H1 (cell line): ENCODE data around the gene OR5C1. TPM values are rescaled to one million over a fixed set of nuclear protein-coding genes. Genes with fewer than 3 reads are reported as not detected.

Experiments
- CTCF ChIA-PET: fragments of 300-600 bp; sonication (Branson Sonifier 250); formaldehyde crosslinking; loops from one replicate; lab custom pipeline; 2021; ENCODE audit not compliant: partially characterized antibody; lab: Charles Lee
- POLR2A ChIA-PET: fragments of 300-600 bp; sonication (Branson Sonifier 250); formaldehyde crosslinking; loops from one replicate; lab custom pipeline; 2021; ENCODE audit warnings: inconsistent platforms; ENCODE audit not compliant: partially characterized antibody; lab: Charles Lee
- DNase-seq, 2 experiments: peaks; one replicate each; pipeline versions ENCODE4 v3.0.0 to v3.0.0-alpha.2; 2010 to 2022; ENCODE audit warnings: low spot score in 2 of 2, low read depth in 1 of 2, mixed read lengths in 1 of 2
- FAIRE-seq: peaks from 2 replicates; lab custom pipeline; 2011; peaks lifted over from hg19 to GRCh38; lab: Jason Lieb, UNC
- H2AFZ ChIP-seq: 2 replicates; pipeline ENCODE4 v1.8.1; 2012; ENCODE audit warnings: low read length, inconsistent platforms
- H2AK5ac ChIP-seq: 2 replicates; pipeline ENCODE4 v1.6.1; 2013; ENCODE audit warnings: low read depth, low read length
- H2BK120ac ChIP-seq: replicated peaks from 2 replicates; pipeline ENCODE3; 2013; ENCODE audit warnings: low read depth, low read length, inconsistent platforms
- H2BK12ac ChIP-seq: 2 replicates; pipeline ENCODE4 v1.6.1; 2013; ENCODE audit warnings: low read depth, low read length
- H2BK15ac ChIP-seq: 2 replicates; pipeline ENCODE4 v1.6.1; 2013; ENCODE audit warnings: low read length
- H2BK20ac ChIP-seq: 2 replicates; pipeline ENCODE4 v1.6.1; 2013; ENCODE audit warnings: low read length
- H2BK5ac ChIP-seq: 2 replicates; pipeline ENCODE4 v1.6.1; 2013; ENCODE audit warnings: low read depth, low read length
- H3K14ac ChIP-seq: 2 replicates; pipeline ENCODE4 v1.6.1; 2013; ENCODE audit warnings: inconsistent platforms; ENCODE audit not compliant: insufficient read length
- H3K18ac ChIP-seq: 2 replicates; pipeline ENCODE4 v1.6.1; 2013; ENCODE audit warnings: low read length; ENCODE audit errors: extremely low read depth
- H3K23ac ChIP-seq: 2 replicates; pipeline ENCODE4 v1.6.1; 2013; ENCODE audit warnings: inconsistent platforms; ENCODE audit not compliant: insufficient read length
- H3K23me2 ChIP-seq: 2 replicates; pipeline ENCODE4 v1.6.1; 2013; ENCODE audit warnings: low read depth, low read length
- H3K27ac ChIP-seq: 2 replicates; pipeline ENCODE4 v1.6.1; 2011; ENCODE audit warnings: low read depth, low read length, inconsistent platforms
- H3K27me3 ChIP-seq, 4 experiments: replicated peaks in 1 of 4; 1 replicate in 1 of 4; 2 replicates in 3 of 4; pipeline versions ENCODE4 v1.6.1 to v1.8.1; 2011 to 2013; ENCODE audit warnings: low read length in 3 of 4, mild to moderate bottlenecking in 3 of 4, inconsistent platforms in 2 of 4, mixed read lengths in 2 of 4, moderate library complexity in 1 of 4; ENCODE audit not compliant: control insufficient read depth in 3 of 4, insufficient read depth in 3 of 4; ENCODE audit errors: extremely low read depth in 1 of 4
- H3K36me3 ChIP-seq, 4 experiments: 2 replicates each; pipeline versions ENCODE4 v1.6.1 to v1.8.1; 2011 to 2013; ENCODE audit warnings: mild to moderate bottlenecking in 4 of 4, low read length in 3 of 4, moderate library complexity in 2 of 4, control low read depth in 1 of 4, inconsistent platforms in 1 of 4; ENCODE audit not compliant: insufficient read depth in 4 of 4, control insufficient read depth in 2 of 4
- H3K4ac ChIP-seq: replicated peaks from 2 replicates; pipeline ENCODE3; 2013; ENCODE audit warnings: low read length, low read depth, mixed read lengths, inconsistent platforms; ENCODE audit not compliant: insufficient read length
- H3K4me1 ChIP-seq, 4 experiments: replicated peaks in 1 of 4; 1 replicate in 1 of 4; 2 replicates in 3 of 4; pipeline versions ENCODE4 v1.6.1 to v1.8.1; 2011 to 2013; ENCODE audit warnings: low read length in 3 of 4, inconsistent platforms in 2 of 4, mixed read lengths in 1 of 4; ENCODE audit not compliant: insufficient read depth in 4 of 4, control insufficient read depth in 3 of 4
- H3K4me2 ChIP-seq, 2 experiments: 2 replicates each; pipeline versions ENCODE4 v1.6.1 to v1.8.1; 2011 to 2013; ENCODE audit warnings: low read depth in 2 of 2, low read length in 2 of 2, control low read depth in 1 of 2, inconsistent platforms in 1 of 2, mild to moderate bottlenecking in 1 of 2; ENCODE audit not compliant: insufficient read depth in 1 of 2
- H3K4me3 ChIP-seq, 4 experiments: fragments of 200-600, 300-600 bp in 1 of 4; sonication (generic), shearing (Covaris generic), sonication (Bioruptor Twin) in 1 of 4; 2 replicates each; pipeline versions ENCODE4 v1.5.1 to v1.8.1; 2011 to 2016; ENCODE audit warnings: low read length in 4 of 4, low read depth in 3 of 4, control low read depth in 2 of 4, inconsistent platforms in 2 of 4, mild to moderate bottlenecking in 2 of 4, mixed read lengths in 1 of 4, moderate library complexity in 1 of 4; ENCODE audit not compliant: insufficient read depth in 2 of 4; ENCODE audit errors: extremely low read depth in 1 of 4
- H3K56ac ChIP-seq: replicated peaks from 2 replicates; pipeline ENCODE3; 2013; ENCODE audit warnings: low read depth, mild to moderate bottlenecking, mixed read lengths, low read length, inconsistent platforms; ENCODE audit not compliant: insufficient read length
- H3K79me1 ChIP-seq: 2 replicates; pipeline ENCODE4 v1.6.1; 2013; ENCODE audit warnings: low read depth, low read length, control low read depth
- H3K79me2 ChIP-seq, 2 experiments: 2 replicates each; pipeline versions ENCODE4 v1.6.1 to v1.8.1; 2012 to 2013; ENCODE audit warnings: low read length in 2 of 2, mild to moderate bottlenecking in 2 of 2, inconsistent platforms in 1 of 2; ENCODE audit not compliant: insufficient read depth in 2 of 2, control insufficient read depth in 1 of 2
- H3K9ac ChIP-seq, 4 experiments: replicated peaks in 1 of 4; 1 replicate in 1 of 4; 2 replicates in 3 of 4; pipeline versions ENCODE4 v1.6.1 to v1.8.1; 2011 to 2013; ENCODE audit warnings: low read depth in 3 of 4, low read length in 3 of 4, control low read depth in 2 of 4, mild to moderate bottlenecking in 2 of 4, moderate library complexity in 2 of 4, inconsistent platforms in 1 of 4; ENCODE audit errors: extremely low read depth in 1 of 4
- H3K9me3 ChIP-seq, 2 experiments: 2 replicates each; pipeline versions ENCODE4 v1.6.1 to v1.8.1; 2012 to 2013; ENCODE audit warnings: mild to moderate bottlenecking in 2 of 2, moderate library complexity in 2 of 2, control low read depth in 1 of 2, inconsistent platforms in 1 of 2, low read depth in 1 of 2, low read length in 1 of 2, mixed read lengths in 1 of 2; ENCODE audit not compliant: insufficient read depth in 2 of 2
- H4K20me1 ChIP-seq, 2 experiments: replicated peaks in 1 of 2; 2 replicates each; pipeline versions ENCODE3 to v1.8.1; 2011 to 2013; ENCODE audit warnings: inconsistent platforms in 2 of 2, low read length in 2 of 2, mild to moderate bottlenecking in 1 of 2; ENCODE audit not compliant: insufficient read depth in 2 of 2, control insufficient read depth in 1 of 2
- H4K5ac ChIP-seq: 2 replicates; pipeline ENCODE4 v1.6.1; 2013; ENCODE audit warnings: low read length, low read depth, mixed read lengths, inconsistent platforms; ENCODE audit not compliant: insufficient read length
- H4K8ac ChIP-seq: 2 replicates; pipeline ENCODE4 v1.8.0; 2013; ENCODE audit warnings: mild to moderate bottlenecking, moderate library complexity, low read length, inconsistent platforms; ENCODE audit not compliant: insufficient read depth; ENCODE audit errors: extremely low read depth
- H4K91ac ChIP-seq: replicated peaks from 2 replicates; pipeline ENCODE3; 2013; ENCODE audit warnings: low read length, mixed read lengths, inconsistent platforms; ENCODE audit not compliant: insufficient read length
- ASH2L ChIP-seq: fragments of 200-600, 300-600 bp; sonication (generic); IDR thresholded peaks from one replicate; pipeline ENCODE4 v1.7.1; 2017; ENCODE audit warnings: low read length
- BRCA1 ChIP-seq: IDR thresholded peaks from 2 replicates; pipeline ENCODE4 v1.6.1; 2012; ENCODE audit warnings: low read depth, low read length, improper control_type of control experiment
- EGR1 ChIP-seq: IDR thresholded peaks from 2 replicates; pipeline ENCODE4 v1.6.1; 2011; ENCODE audit warnings: low read depth, low read length, borderline replicate concordance
- KDM5A ChIP-seq: fragments of 200-600 bp; IDR thresholded peaks from 2 replicates; pipeline ENCODE4 v1.7.1; 2012; ENCODE audit warnings: mild to moderate bottlenecking, low read length, inconsistent platforms, mixed read lengths
- POLR2A ChIP-seq, 2 experiments: IDR thresholded peaks; 1 replicate in 1 of 2; 2 replicates in 1 of 2; pipeline ENCODE4 v1.6.1; 2011; ENCODE audit warnings: low read depth in 2 of 2, low read length in 2 of 2, mild to moderate bottlenecking in 2 of 2; ENCODE audit errors: control extremely low read depth in 1 of 2
- RNF2 ChIP-seq: fragments of 200-900, 300-1000 bp; sonication (generic); IDR thresholded peaks from 2 replicates; pipeline ENCODE4 v1.7.1; 2016; ENCODE audit warnings: borderline replicate concordance, low read depth, mild to moderate bottlenecking, antibody characterized with exemption, low read length; ENCODE audit not compliant: poor library complexity, severe bottlenecking; ENCODE audit errors: missing control alignments
- SUZ12 ChIP-seq: fragments of 200-600 bp; sonication (generic); IDR thresholded peaks from 2 replicates; pipeline ENCODE4 v1.6.1; 2012; ENCODE audit warnings: mild to moderate bottlenecking, inconsistent platforms, low read length, moderate library complexity, mixed read lengths
- YY1 ChIP-seq: IDR thresholded peaks from 2 replicates; pipeline ENCODE4 v1.6.1; 2011; ENCODE audit warnings: low read depth, mild to moderate bottlenecking, low read length
- ZNF274 ChIP-seq: IDR thresholded peaks from 2 replicates; pipeline ENCODE4 v1.7.0; 2012; ENCODE audit warnings: low read length, borderline replicate concordance; ENCODE audit errors: extremely low read depth
- WGBS, 2 experiments: shearing (Covaris generic) in 1 of 2; methylation state at CpG; one replicate each; pipeline versions ENCODE4 v1.1.6 to v1.1.7; 2013 to 2015; ENCODE audit warnings: low lambda C conversion rate in 2 of 2, mixed read lengths in 2 of 2, inconsistent platforms in 1 of 2, low coverage in 1 of 2, missing lambda C conversion rate in 1 of 2; ENCODE audit not compliant: insufficient replicate concordance in 2 of 2, insufficient coverage in 1 of 2, insufficient read length in 1 of 2; ENCODE audit errors: extremely low coverage in 1 of 2, missing lambda C conversion rate in 1 of 2; 5-methylcytosine and 5-hydroxymethylcytosine counted together
- polyA plus RNA-seq, 7 experiments: library from polyadenylated mRNA; depleted of rRNA in 3 of 7; stranded (reverse) in 5 of 7; unstranded in 2 of 7; fragments of >200 nt in 5 of 7; fragments of 200-250 nt in 2 of 7; gene quantifications; 1 replicate in 5 of 7; 2 replicates in 1 of 7; 4 replicates in 1 of 7; pipeline versions ENCODE4 v1.2.1 to v1.2.3, GENCODE V29; 2011 to 2013; ENCODE audit warnings: missing spikeins in 2 of 7, mixed read lengths in 2 of 7
- total RNA-seq: library from RNA; stranded (reverse); fragmentation: NEBNext Ultra II Directional; extraction: Animal tissue kit (Norgen Biotek cat#: 25700); gene quantifications from 2 replicates; pipeline ENCODE4 v1.2.1, GENCODE V29; 2021
- TF ChIP-seq, protein P1 (sequence below): IDR thresholded peaks from 2 replicates; pipeline ENCODE4 v1.6.1; 2011; ENCODE audit warnings: low read depth, mild to moderate bottlenecking, low read length; ENCODE audit not compliant: insufficient read depth
- TF ChIP-seq, protein P2 (sequence below): IDR thresholded peaks from 2 replicates; pipeline ENCODE4 v1.6.1; 2011; ENCODE audit warnings: low read length, improper control_type of control experiment

The OR5C1 gene
- total and polyA plus RNA-seq, 2 of the 8 experiments (the other 6 are each of a cell fraction or from before 2014, with no cell fraction given): not detected

DNA sequence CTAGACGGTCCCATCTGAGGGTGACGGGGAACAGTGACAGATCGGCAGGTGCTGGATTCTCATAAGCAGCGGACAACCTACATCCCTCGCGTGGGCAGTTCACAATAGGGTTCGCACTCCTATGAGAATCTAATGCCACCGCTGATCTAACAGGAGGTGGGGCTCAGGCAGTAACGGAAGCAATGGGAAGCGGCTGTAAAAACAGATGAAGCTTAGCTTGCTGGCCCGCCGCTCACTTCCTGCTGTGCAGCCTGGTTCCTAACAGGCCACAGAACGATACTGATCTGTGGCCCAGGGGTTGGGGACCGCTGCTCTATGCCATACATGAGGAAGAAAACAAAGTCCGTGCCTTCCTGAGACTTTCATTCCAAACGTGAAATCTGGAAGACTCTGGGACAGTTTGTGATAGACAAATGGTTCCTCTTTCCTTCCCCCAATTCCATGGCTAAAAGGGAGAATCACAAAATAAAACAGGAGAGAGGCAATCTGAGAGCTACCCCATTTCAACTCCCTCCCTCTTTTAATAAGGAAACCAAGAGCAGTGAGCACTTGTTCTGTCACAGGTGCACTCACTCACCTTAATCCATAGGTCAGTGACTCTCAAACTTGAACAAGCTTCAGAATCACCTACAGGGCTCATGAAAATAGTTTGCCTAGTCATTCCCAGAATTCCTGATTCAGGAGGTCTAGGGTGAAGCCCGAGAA is 27.6 kb downstream of the OR5C1 start:
- POLR2A ChIA-PET: interaction anchor here (1.3 to 1.8 kb wide), 3 partner anchors 11 to 19 kb away, joined by 3 to 5 read pairs (median 5); partner anchors contain the start of gene PDCL
- no peak overlapping the region for H2BK5ac ChIP-seq
- CTCF ChIA-PET: interaction anchor here (0.7 kb wide), 1 partner anchor 602 kb away, joined by 3 read pairs; no protein-coding TSS in a partner anchor
- no peak for TF ChIP-seq POLR2A (IDR thresholded peaks at IDR 0.05; ENCODE audit: control extremely low read depth in 1 of 2, low read depth in 2 of 2, low read length in 2 of 2)
- no peak for TF ChIP-seq BRCA1
- no peak for TF ChIP-seq YY1
- TF ChIP-seq ZNF274: no peak
- TF ChIP-seq RNF2: no peak
- TF ChIP-seq KDM5A: no peak
- TF ChIP-seq SUZ12: no peak
- TF ChIP-seq, protein P1, sequence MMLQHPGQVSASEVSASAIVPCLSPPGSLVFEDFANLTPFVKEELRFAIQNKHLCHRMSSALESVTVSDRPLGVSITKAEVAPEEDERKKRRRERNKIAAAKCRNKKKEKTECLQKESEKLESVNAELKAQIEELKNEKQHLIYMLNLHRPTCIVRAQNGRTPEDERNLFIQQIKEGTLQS: no peak
- TF ChIP-seq, protein P2, sequence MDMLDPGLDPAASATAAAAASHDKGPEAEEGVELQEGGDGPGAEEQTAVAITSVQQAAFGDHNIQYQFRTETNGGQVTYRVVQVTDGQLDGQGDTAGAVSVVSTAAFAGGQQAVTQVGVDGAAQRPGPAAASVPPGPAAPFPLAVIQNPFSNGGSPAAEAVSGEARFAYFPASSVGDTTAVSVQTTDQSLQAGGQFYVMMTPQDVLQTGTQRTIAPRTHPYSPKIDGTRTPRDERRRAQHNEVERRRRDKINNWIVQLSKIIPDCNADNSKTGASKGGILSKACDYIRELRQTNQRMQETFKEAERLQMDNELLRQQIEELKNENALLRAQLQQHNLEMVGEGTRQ: no peak
- no peak for TF ChIP-seq EGR1
- TF ChIP-seq ASH2L: no peak

More for the DNA sequence above, 27.6 kb downstream of the OR5C1 start:
- Histone ChIP-seq H2BK20ac (no peak overlapping the region), H3K9ac (no peak overlapping the region), H3K9me3 (no peaks in the 10 kb centered on the region), H2BK120ac (no peak overlapping the region), H3K56ac (no peak overlapping the region), H3K36me3 (peaks cover 3 to 20% (median 11%) of the 10 kb centered on the region in 4 experiments; a peak in 7 of 8 replicates), H4K20me1 (no peaks in the 10 kb centered on the region), H3K79me1 (no peaks in the 10 kb centered on the region), H2AK5ac (no peak overlapping the region), H3K23ac (no peak overlapping the region), H3K14ac (no peak overlapping the region), H4K91ac (no peak overlapping the region), H3K4me1 (no peaks in the 10 kb centered on the region), H3K4me3 (no peak overlapping the region), H3K23me2 (no peaks in the 10 kb centered on the region), H3K4ac (no peak overlapping the region), H3K79me2 (no peaks in the 10 kb centered on the region), H3K27ac (no peak overlapping the region), H4K8ac (no peak overlapping the region), H4K5ac (no peak overlapping the region), H3K27me3 (no peaks in the 10 kb centered on the region), H3K4me2 (no peak overlapping the region), H3K18ac (no peak overlapping the region), H2AFZ (no peak overlapping the region), H2BK12ac (no peak overlapping the region), H2BK15ac (no peak overlapping the region)
- DNase-seq (no peak), FAIRE-seq (no peak)
- WGBS, 2 experiments: 92% methylated on average over 17 of the region's 17 CpGs; no CpG with 5 or more reads in 1 of the 2 experiments
